Hematopoietic multipotent progenitor cell treated with erythropoietin and hydrocortisone succinate and interleukin-3 and kit ligand, for 8 days (in vitro differentiated cells): ENCODE results near the gene ADM2.
"Not testable (repeated sequence)": the region's sequence is repeated elsewhere in the genome, so short reads cannot be mapped to it uniquely, and the experiment has no call there.

Experiments used
- DNase-seq: peaks from one replicate; pipeline ENCODE4 v3.0.0-alpha.2; 2015

ADM2 gene

GRCh38 chr22:50526834-50527801, 45.8 kb downstream of the ADM2 start:
- DNase-seq, result peak; percentile 75

- DNase-seq, result no peak
Measured at GRCh38 chr22:50527921-50528681, 46.8 kb downstream of the ADM2 start.

- DNase-seq, result no peak
Measured at GRCh38 chr22:50528682-50529415, 47.5 kb downstream of the ADM2 start.

- no peak for DNase-seq
Measured at GRCh38 chr22:50529416-50529896, 48.1 kb downstream of the ADM2 start.

GRCh38 chr22:50529897-50530579, 48.7 kb downstream of the ADM2 start, which contains the start of gene TYMP:
TYMP (minus strand) TSS chr22:50530012; CDS start chr22:50529709, 303 bp downstream.
- peak; percentile 81 for DNase-seq

- DNase-seq, result peak; percentile 44
Measured at GRCh38 chr22:50530580-50530876, 49.2 kb downstream of the ADM2 start.

- DNase-seq, result peak; percentile 85
Measured at GRCh38 chr22:50530877-50531545, 49.7 kb downstream of the ADM2 start.

GRCh38 chr22:50531546-50531961, 50.2 kb downstream of the ADM2 start:
- no peak for DNase-seq

- no peak for DNase-seq
Measured at GRCh38 chr22:50531962-50532674, 50.8 kb downstream of the ADM2 start.

- DNase-seq, result no peak
Measured at GRCh38 chr22:50532824-50533796, 51.8 kb downstream of the ADM2 start.

- DNase-seq, result not testable (repeated sequence)
Measured at GRCh38 chr22:50533856-50534711, 52.7 kb downstream of the ADM2 start.

GRCh38 chr22:50535113-50535512, 53.8 kb downstream of the ADM2 start:
- no peak for DNase-seq
